IMR-90 (cell line): ENCODE measurements around the gene PHF21A. TPM values are rescaled to one million over a fixed set of nuclear protein-coding genes. Genes with fewer than 3 reads are reported as not detected.

Experiments used
- ATAC-seq: fragments of 200-7000 bp; cut with Tn5 transposase; 2 replicates; pipeline ENCODE4 v1.9.1; 2020; ENCODE audit warnings: low read depth, mild to moderate bottlenecking, moderate library complexity
- BruUV-seq: library from RNA; stranded (reverse); fragments of 400-500 nt; replicated peaks from 2 replicates; lab custom pipeline; 2021; lab: Mats Ljungman, UMichigan
- CTCF ChIA-PET: fragments of 300-600 bp; formaldehyde crosslinking; extraction: SDS; loops from one replicate; lab custom pipeline; 2021; ENCODE audit warnings: antibody characterized with exemption; lab: Yijun Ruan, JAX
- POLR2A ChIA-PET: fragments of 300-600 bp; sonication (Branson Sonifier 250); formaldehyde crosslinking; loops from one replicate; lab custom pipeline; 2022; ENCODE audit warnings: antibody characterized with exemption; ENCODE audit not compliant: unreplicated experiment; lab: Charles Lee
- DNase-seq: peaks from one replicate; pipeline ENCODE4 v3.0.0; 2013
- H2AFZ ChIP-seq: replicated peaks from 2 replicates; pipeline ENCODE3; 2013; ENCODE audit warnings: low read length, mild to moderate bottlenecking; ENCODE audit not compliant: poor library complexity
- H2AK5ac ChIP-seq: 2 replicates; pipeline ENCODE4 v1.6.1; 2013; ENCODE audit warnings: low read depth, low read length, inconsistent platforms
- H2AK9ac ChIP-seq: replicated peaks from 2 replicates; pipeline ENCODE3; 2013; ENCODE audit warnings: mild to moderate bottlenecking, low read depth, low read length, moderate library complexity; ENCODE audit not compliant: poor library complexity
- H2BK120ac ChIP-seq: 2 replicates; pipeline ENCODE4 v1.6.1; 2013; ENCODE audit warnings: low read depth, low read length, inconsistent platforms
- H2BK15ac ChIP-seq: 3 replicates; pipeline ENCODE4 v1.6.1; 2013; ENCODE audit warnings: low read depth, low read length, inconsistent platforms
- H2BK20ac ChIP-seq: 2 replicates; pipeline ENCODE4 v1.6.1; 2013; ENCODE audit warnings: low read depth, mild to moderate bottlenecking, inconsistent platforms, low read length, moderate library complexity
- H2BK5ac ChIP-seq: 2 replicates; pipeline ENCODE4 v1.6.1; 2013; ENCODE audit warnings: mild to moderate bottlenecking, low read depth, low read length, inconsistent platforms; ENCODE audit not compliant: poor library complexity, severe bottlenecking
- H3K14ac ChIP-seq: replicated peaks from 2 replicates; pipeline ENCODE4 v1.6.1; 2013; ENCODE audit warnings: low read depth, low read length, inconsistent platforms
- H3K18ac ChIP-seq: 2 replicates; pipeline ENCODE4 v1.6.1; 2013; ENCODE audit warnings: low read depth, low read length, control low read depth
- H3K23ac ChIP-seq: 2 replicates; pipeline ENCODE4 v1.6.1; 2013; ENCODE audit warnings: low read depth, low read length, inconsistent platforms
- H3K27ac ChIP-seq: 2 replicates; pipeline ENCODE4 v1.5.1; 2013; ENCODE audit warnings: mild to moderate bottlenecking, control low read depth, low read length; ENCODE audit not compliant: insufficient read depth
- H3K27me3 ChIP-seq: 2 replicates; pipeline ENCODE4 v1.6.1; 2013; ENCODE audit warnings: low read length; ENCODE audit not compliant: control insufficient read depth, insufficient read depth
- H3K36me3 ChIP-seq: 2 replicates; pipeline ENCODE4 v1.6.1; 2013; ENCODE audit warnings: low read length, mixed read lengths; ENCODE audit not compliant: control insufficient read depth, insufficient read depth
- H3K4ac ChIP-seq: 2 replicates; pipeline ENCODE4 v1.6.1; 2013; ENCODE audit warnings: low read depth, low read length, inconsistent platforms
- H3K4me1 ChIP-seq: 2 replicates; pipeline ENCODE4 v1.6.1; 2013; ENCODE audit warnings: low read length, mixed read lengths; ENCODE audit not compliant: control insufficient read depth, insufficient read depth
- H3K4me2 ChIP-seq: 2 replicates; pipeline ENCODE4 v1.6.1; 2013; ENCODE audit warnings: low read depth, mild to moderate bottlenecking, control low read depth, low read length, moderate library complexity
- H3K4me3 ChIP-seq: 2 replicates; pipeline ENCODE4 v1.5.1; 2013; ENCODE audit warnings: low read depth, mild to moderate bottlenecking, control low read depth, low read length, moderate library complexity; ENCODE audit not compliant: insufficient read depth
- H3K56ac ChIP-seq: 2 replicates; pipeline ENCODE4 v1.6.1; 2013; ENCODE audit warnings: low read length, inconsistent platforms; ENCODE audit not compliant: insufficient read depth; ENCODE audit errors: extremely low read depth
- H3K79me1 ChIP-seq, 2 experiments: 2 replicates each; pipeline ENCODE4 v1.6.1; 2013; ENCODE audit warnings: low read length in 2 of 2, inconsistent platforms in 1 of 2, low read depth in 1 of 2
- H3K9ac ChIP-seq: 2 replicates; pipeline ENCODE4 v1.6.1; 2013; ENCODE audit warnings: low read depth, low read length, control low read depth
- H3K9me1 ChIP-seq: 2 replicates; pipeline ENCODE4 v1.6.1; 2013; ENCODE audit warnings: low read length, inconsistent platforms; ENCODE audit not compliant: insufficient read depth
- H3K9me3 ChIP-seq: 2 replicates; pipeline ENCODE4 v1.6.1; 2013; ENCODE audit warnings: low read length; ENCODE audit not compliant: control insufficient read depth, insufficient read depth
- H4K20me1 ChIP-seq: 2 replicates; pipeline ENCODE4 v1.6.1; 2013; ENCODE audit warnings: low read length, inconsistent platforms; ENCODE audit not compliant: insufficient read depth
- H4K5ac ChIP-seq: 2 replicates; pipeline ENCODE4 v1.6.1; 2013; ENCODE audit warnings: mild to moderate bottlenecking, low read depth, low read length, control low read depth
- H4K8ac ChIP-seq, 2 experiments: 2 replicates each; pipeline ENCODE4 v1.6.1; 2013; ENCODE audit warnings: low read depth in 2 of 2, low read length in 2 of 2, control low read depth in 1 of 2, inconsistent platforms in 1 of 2
- H4K91ac ChIP-seq: 2 replicates; pipeline ENCODE4 v1.6.1; 2013; ENCODE audit warnings: low read depth, low read length, inconsistent platforms; ENCODE audit not compliant: insufficient read depth
- CEBPB ChIP-seq: IDR thresholded peaks from 2 replicates; pipeline ENCODE4 v1.6.1; 2012; ENCODE audit warnings: low read depth, low read length, improper control_type of control experiment
- MXI1 ChIP-seq: IDR thresholded peaks from 2 replicates; pipeline ENCODE4 v1.6.1; 2012; ENCODE audit warnings: low read depth, mild to moderate bottlenecking, low read length, moderate library complexity, borderline replicate concordance
- POLR2A ChIP-seq: IDR thresholded peaks from 2 replicates; pipeline ENCODE4 v1.6.1; 2012; ENCODE audit warnings: mild to moderate bottlenecking, low read depth, low read length
- RAD21 ChIP-seq: IDR thresholded peaks from 2 replicates; pipeline ENCODE4 v1.6.1; 2012; ENCODE audit warnings: low read length, improper control_type of control experiment
- RCOR1 ChIP-seq: IDR thresholded peaks from 2 replicates; pipeline ENCODE4 v1.6.1; 2012; ENCODE audit warnings: mild to moderate bottlenecking, low read length, improper control_type of control experiment; ENCODE audit not compliant: insufficient replicate concordance
- RFX5 ChIP-seq: IDR thresholded peaks from 2 replicates; pipeline ENCODE4 v1.8.0; 2012; ENCODE audit warnings: low read depth, mild to moderate bottlenecking, low read length, moderate library complexity
- dilution Hi-C: fragments of 300-500 bp; cut with HindIII; formaldehyde crosslinking; loops from one replicate; pipeline ENCODE4 v1.14.3; 2018; ENCODE audit warnings: low sequenced_read_pairs; ENCODE audit not compliant: unreplicated experiment
- in situ Hi-C: fragments of 300-500 bp; cut with MboI; formaldehyde crosslinking; loops from 3 replicates; pipeline ENCODE4 v1.14.3; 2019; ENCODE audit warnings: low sequenced_read_pairs, inconsistent platforms, mixed read lengths
- intact Hi-C: fragments of 100-400 bp; cut with micrococcal nuclease; formaldehyde crosslinking; loops from 2 replicates; pipeline ENCODE4 v1.10.0; 2022
- polyA plus RNA-seq, 3 experiments: library from polyadenylated mRNA; depleted of rRNA; stranded (reverse); fragments of >200 nt; gene quantifications; 2 replicates each; pipeline ENCODE4 v1.2.3, GENCODE V29; 2012; ENCODE audit warnings: low replicate concordance in 1 of 3
- total RNA-seq: library from RNA; depleted of rRNA; stranded (reverse); fragments of >200 nt; gene quantifications from 2 replicates; pipeline ENCODE4 v1.2.3, GENCODE V29; 2012

PHF21A gene
- total and polyA plus RNA-seq, 2 of the 4 experiments (the other 2 are of a cell fraction), result 9.0 to 20.6 TPM

GRCh38 chr11:46170797-46171196, 49.5 kb upstream of the PHF21A start:
- dilution Hi-C loops, result no loop called here

More at GRCh38 chr11:46170797-46171196, 49.5 kb upstream of the PHF21A start:
- ATAC-seq (no peak), DNase-seq (no peak)
- no peak overlapping the region for H4K8ac ChIP-seq
- no peaks in the 10 kb centered on the region for H3K4me1 ChIP-seq
- no peak overlapping the region for H4K91ac ChIP-seq
- H3K23ac ChIP-seq, result no peak overlapping the region
- no peak overlapping the region for H3K4me3 ChIP-seq
- no peak overlapping the region for H3K9ac ChIP-seq
- TF ChIP-seq POLR2A, result no peak
- no peak for TF ChIP-seq RCOR1
- no peak for TF ChIP-seq MXI1
- no peak for TF ChIP-seq RAD21
- no peak for TF ChIP-seq CEBPB
- no peak for TF ChIP-seq RFX5
- H3K4ac ChIP-seq, result no peak overlapping the region
- no peaks in the 10 kb centered on the region for H3K36me3 ChIP-seq
- H2BK20ac ChIP-seq, result no peak overlapping the region
- H2AFZ ChIP-seq, result no peak overlapping the region
- H3K18ac ChIP-seq, result no peak overlapping the region
- ChIA-PET CTCF (no interaction called here), POLR2A (no interaction called here)
- no peak overlapping the region for H2BK15ac ChIP-seq
- no peaks in the 10 kb centered on the region for H3K9me1 ChIP-seq
- H2AK5ac ChIP-seq, result no peak overlapping the region
- H3K56ac ChIP-seq, result no peak overlapping the region
- no peak overlapping the region for H2BK5ac ChIP-seq
- no peaks in the 10 kb centered on the region for H3K9me3 ChIP-seq
- H4K20me1 ChIP-seq, result no peaks in the 10 kb centered on the region
- no peak overlapping the region for H3K27ac ChIP-seq
- no peak overlapping the region for H2BK120ac ChIP-seq
- H3K27me3 ChIP-seq, result peaks cover 20% of the 10 kb centered on the region
- H2AK9ac ChIP-seq, result no peak overlapping the region
- no peaks in the 10 kb centered on the region for H3K79me1 ChIP-seq
- no peak overlapping the region for H3K4me2 ChIP-seq
- intact Hi-C loops (no loop called here), in situ Hi-C loops (no loop called here)
- no peak overlapping the region for H3K14ac ChIP-seq
- BruUV-seq, result no TSS peak
- H4K5ac ChIP-seq, result no peak overlapping the region
